Glomerular visceral epithelial cell (primary cell): ENCODE results near the gene KRT81.
"Not testable (repeated sequence)": the region's sequence is repeated elsewhere in the genome, so short reads cannot be mapped to it uniquely, and the experiment has no call there.

ENCODE experiments used
- DNase-seq: peaks from one replicate; pipeline ENCODE4 v3.0.0-alpha.2; 2016; ENCODE audit errors: extremely low spot score

KRT81 gene

GRCh38 chr12:52274521-52275120, 16.7 kb downstream of the KRT81 start, which contains the start of gene KRT86:
KRT86 (plus strand) TSS chr12:52274645; CDS start chr12:52301917, 27,272 bp downstream.
- DNase-seq: no peak

GRCh38 chr12:52271158-52271557, 20.2 kb downstream of the KRT81 start:
- DNase-seq: no peak

DNA sequence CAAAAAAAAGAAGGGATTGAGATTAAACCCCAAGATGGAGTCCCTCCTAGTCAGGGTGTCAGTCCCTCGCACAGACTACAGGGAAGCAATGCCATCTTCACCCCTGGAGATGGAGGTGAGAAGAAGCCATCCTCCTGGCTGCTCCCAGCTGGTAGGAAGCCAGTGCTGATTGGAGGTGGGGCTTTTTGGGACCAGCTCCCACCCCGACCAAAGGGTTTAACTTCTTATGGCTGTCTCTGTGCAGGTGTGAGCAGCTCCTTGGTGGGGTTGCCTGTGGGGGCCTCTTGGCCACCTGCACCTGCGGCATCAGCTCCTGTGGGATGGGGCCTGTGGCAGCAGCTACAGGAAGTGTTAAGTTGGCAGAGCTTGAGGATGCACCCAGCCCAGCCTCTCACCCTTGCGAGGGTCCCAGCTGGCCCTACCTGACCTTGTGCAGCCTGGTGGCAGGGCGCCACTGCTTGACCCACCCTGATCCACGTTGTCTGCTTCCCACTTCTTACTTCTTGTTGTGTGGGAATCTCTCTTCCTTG, 20.7 kb downstream of the KRT81 start:
- DNase-seq: no peak

GRCh38 chr12:52268212-52268611, 23.1 kb downstream of the KRT81 start:
- DNase-seq: peak; percentile 45

DNA sequence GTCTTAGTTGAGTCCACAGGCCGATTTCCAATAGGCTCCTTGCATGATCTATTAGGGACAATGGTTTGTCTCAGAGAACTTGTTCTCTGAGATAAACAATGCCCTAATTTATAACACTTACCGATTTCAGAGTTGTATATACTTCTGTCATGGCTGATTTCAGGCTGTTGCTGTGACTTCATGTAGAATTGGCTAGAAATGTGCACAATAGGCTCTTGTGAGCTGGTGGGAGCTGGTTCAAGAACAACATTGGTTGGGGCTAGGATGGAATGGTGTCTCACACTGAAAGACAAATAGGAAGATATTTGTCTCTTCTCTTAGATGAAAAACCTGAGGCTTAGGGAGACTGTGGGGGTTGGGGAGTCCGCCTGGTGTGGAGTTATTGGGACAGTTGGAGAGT, 23.6 kb downstream of the KRT81 start:
- no peak for DNase-seq

- DNase-seq: no peak
These were observed 24.1 kb downstream of the KRT81 start for GRCh38 chr12:52267266-52267665.

GRCh38 chr12:52266514-52266913, 24.8 kb downstream of the KRT81 start:
- no peak for DNase-seq

DNA sequence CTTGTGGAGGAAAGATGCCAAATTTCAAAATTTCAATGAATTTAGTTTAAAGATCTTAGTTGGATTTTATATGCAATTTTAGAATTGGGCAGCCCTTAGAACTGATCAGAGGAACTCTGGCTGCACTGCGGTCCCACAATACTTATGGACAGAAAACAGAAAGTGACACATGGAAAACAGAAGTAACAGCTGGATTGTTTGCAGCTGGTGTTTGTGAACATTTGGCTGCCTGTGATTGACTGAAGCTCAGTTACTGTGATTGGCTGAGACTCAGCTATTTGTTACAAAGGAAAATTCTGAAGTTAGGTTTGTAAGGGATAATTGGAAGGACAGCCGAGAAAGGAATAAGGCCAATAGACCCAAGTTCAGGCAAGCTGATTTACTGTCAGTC, 26.9 kb downstream of the KRT81 start:
- no peak for DNase-seq

DNA sequence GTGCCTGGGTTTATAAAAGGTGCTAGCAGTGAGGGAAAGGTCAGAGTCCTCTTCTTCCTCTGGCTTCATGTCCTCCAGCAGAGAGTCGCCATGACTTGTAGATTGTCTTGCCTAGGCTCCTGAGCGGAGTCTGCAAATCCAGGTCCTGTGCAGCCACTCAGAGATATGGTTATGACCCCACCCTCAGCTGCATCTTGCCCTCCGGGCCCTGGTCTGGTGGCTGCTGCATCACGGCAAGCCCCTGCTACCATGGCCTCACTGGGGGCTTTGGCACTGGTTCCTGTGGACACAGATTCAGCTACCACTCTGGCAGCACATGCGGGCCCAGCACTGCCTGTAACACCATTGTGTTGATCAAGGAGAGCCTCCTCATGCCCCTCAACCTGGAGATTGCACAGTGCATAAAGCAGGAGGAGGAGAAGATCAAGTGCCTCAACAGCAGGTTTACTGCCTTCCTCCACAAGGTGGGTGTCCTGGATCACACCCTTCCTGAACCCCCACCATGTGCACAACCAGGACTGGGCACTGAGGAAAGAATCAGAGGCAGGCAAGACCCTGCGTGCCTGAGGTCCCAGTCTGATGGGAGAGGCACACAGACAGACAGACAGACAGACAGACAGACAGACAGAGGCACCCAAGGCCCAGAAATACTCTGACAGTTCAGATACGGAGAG, 27.4 kb downstream of the KRT81 start:
- DNase-seq: no peak

DNA sequence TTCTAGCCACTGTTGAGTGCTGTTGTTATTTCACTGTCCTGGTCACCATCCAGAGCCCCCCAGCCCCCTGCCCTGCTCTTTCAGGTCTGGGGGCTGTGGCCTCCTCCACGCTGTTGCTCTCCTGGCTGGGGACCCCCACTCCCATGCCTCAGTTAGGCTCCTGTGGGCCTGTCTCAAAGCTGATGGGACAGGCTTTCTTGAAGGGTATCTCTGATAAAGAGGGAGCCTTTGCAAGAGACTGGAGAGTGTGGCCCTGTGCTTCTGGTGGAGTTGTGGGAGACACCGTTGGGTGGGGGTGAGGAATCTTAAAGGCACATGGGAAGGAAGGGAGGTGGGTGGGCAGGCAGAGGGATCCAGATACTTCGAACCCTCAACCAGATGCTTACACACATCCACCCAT, 29.0 kb downstream of the KRT81 start:
- no peak for DNase-seq

DNA sequence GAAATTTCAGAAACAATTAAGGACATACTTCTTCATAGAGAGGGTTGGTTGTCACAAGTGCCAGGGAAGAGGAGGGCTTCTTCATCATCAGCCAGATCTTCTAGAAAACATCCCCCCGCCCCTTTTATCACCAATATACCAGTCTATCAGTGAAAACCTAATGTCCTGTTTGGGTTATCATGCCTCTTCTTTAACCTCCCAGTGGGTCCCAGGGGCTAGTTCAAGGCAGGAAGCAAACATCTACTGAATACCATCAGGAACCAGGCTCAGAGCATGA, 30.2 kb downstream of the KRT81 start:
- no peak for DNase-seq

DNA sequence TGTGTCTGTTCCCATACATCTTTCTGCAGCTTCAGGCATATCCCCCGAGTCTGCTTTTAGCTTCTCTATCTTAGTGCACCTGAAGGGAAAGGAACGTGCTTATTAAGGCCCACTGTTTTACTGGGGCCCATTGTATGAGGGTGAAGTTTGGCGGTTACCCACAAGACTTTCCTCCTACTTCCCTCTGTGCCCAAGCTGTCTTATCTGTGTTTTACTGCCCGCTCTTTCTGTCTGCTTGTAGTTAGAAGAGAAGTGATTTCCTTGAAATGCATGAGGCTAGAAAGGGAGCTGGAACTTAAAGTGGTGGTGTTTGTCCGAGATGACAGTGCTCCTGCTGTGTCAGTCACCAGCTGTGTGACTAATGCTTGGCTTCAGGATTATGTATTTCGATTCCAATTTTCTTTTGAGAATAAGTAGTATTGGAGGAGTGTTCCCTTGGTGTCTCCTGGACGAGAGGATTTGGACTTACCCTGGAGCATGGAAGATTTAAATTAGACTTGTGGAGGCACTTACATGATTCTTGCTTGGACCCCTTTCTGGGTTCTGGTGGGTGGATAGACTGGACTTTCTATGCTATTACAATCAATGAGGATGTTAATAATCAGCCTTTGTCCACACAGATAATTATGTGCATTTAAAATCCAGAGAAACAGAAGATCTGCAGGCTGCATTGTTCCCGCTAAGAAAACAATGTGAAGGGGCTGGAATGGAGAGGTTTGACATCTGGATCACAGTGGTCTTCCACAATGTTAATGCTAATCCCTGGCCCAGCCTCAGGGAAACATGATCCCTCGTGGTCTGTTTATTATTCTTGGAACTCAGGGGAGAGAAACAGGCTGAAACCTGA, 30.8 kb downstream of the KRT81 start:
- no peak for DNase-seq

DNA sequence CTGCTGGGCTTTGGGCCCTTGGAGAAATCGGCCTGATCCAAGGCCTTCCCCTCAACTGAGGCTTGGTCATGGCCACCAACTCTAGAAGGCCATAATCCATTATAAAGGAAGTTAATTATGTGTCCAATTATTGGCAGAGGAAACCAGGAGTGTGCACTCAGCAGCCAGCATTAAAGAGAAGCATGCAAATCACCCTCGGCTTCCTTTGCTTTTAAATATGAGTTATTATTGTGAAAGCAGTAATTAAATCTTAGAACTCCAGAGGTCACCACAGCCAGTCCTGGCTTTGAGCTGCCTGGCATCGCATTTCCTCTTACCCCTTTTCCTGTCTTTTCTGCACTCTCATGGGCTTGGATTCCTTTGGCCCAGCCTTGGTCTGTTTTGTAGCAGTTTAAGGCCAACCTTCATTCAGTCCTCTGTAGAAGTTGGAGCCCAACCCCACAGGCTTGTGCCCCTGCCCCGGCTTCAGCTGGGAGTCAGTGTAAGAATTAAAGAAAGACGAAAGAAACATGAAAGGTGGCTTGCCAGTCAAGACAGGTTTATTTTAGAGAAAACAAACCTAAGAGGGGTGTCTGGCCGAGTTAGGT, 31.6 kb downstream of the KRT81 start:
- no peak for DNase-seq

- DNase-seq: no peak
These were observed 32.9 kb downstream of the KRT81 start for GRCh38 chr12:52258335-52258901.

GRCh38 chr12:52257922-52258321, 33.4 kb downstream of the KRT81 start:
- DNase-seq: not testable (repeated sequence)

DNA sequence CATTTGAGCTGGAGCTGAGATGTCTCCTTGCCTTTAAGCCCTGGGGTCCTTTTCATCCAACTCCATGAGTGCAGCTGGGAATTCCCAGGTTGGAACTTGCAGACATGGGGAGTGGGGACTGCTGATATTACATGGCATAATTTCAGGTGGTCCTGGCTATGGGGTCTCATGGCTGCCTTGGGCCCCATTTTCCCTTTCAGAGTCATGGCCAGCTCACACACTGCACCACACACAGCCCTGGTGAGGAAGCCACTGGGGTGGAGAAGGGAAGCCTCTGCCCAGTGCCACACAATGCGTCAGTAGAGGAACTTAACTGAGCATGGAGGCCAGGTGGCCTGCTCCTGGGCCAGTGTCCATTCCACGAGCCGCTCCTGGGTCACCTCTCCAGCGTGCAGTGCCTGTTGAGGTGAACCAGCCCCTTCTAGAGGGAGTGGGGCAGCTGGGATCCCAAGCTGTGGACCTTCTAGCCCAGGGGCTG, 34.2 kb downstream of the KRT81 start:
- no peak for DNase-seq

- DNase-seq: no peak
These were observed 34.8 kb downstream of the KRT81 start for GRCh38 chr12:52256584-52256935.

DNA sequence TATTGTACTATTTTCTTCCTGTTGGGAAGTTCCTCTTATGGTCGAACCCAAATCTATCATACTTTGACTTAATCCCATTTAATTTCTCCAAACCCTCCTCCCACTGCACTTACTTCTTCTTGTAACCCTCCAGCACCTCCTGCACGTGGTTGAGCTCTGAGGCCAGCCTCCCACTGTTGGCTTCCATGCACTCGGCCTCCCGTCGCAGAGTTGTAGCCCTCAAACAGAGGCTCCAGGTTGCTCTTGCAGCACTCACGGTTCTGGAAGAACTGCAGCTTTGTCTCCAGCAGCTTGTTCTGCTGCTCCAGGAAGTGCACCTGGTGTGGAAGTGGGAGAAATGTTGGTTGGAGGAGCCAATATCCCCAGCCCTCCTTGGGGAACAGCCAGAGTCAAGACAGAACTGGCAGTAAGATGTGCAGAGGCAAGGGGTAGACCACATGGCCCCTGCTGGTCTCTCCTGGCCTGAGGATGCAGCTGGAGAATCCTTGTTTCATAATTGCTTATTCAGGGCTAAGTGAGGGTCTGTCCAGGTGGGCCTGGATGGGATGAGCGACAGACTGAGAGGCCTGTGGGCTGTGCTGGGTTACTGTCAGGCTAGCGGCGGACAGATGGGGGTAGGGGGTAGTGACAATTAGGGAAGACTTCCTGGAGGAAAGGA, 35.3 kb downstream of the KRT81 start:
- no peak for DNase-seq

- DNase-seq: no peak
These were observed 36.2 kb downstream of the KRT81 start for GRCh38 chr12:52254965-52255751.

DNA sequence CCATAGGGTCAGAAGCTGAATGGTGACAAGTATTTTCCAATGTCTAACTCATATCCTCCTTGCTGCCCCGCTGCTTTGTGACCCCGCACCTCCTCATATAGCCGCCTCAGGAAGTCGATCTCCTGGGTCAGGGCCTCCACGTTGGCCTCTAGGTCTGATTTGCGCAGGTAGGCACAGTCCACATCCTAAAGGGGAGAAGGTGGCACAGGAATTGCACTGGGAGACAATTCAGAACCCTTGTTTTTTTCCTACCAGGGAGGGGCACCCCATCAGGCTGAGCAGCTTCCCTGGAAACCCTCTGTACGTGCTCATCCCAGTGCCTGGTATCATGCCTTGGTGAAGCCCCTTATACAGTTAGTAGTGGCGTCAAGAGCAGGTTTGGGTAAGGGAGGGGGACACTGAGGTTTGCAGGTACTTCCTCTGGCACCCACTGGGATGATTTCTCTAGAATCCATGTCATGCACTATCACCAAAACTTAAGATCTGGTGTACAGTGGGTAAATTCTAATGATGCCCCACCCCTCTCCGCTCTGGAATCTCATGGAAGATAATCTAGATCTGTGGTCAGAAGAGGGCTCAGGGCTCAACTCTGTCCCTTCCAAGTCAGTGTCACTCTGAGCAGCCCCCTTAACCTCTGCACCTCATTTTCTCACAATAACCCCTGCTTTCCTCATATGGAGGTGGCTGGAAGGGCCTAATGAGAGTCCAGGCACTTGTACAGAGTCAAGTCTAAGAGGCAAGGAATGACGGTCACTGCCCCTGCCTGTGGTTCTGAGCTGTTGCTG, 37.0 kb downstream of the KRT81 start:
- no peak for DNase-seq
